ENCODE data around the gene ST6GALNAC4. TPM values are rescaled to one million over a fixed set of nuclear protein-coding genes. Genes with fewer than 3 reads are reported as not detected.
A peak's percentile ranks its signal among the peaks of the same experiment; 100 is the strongest.

ST6GALNAC4 gene
- total and polyA plus RNA-seq, 9 of the 15 experiments (the other 6 are each of a cell fraction or from before 2014, with no cell fraction given) = 2.6 to 43.1 (median 15.4) TPM

- TF ChIP-seq BCOR (IDR thresholded peaks at IDR 0.05) = no peak
- TF ChIP-seq KAT7 (CRISPR knock-in tag; IDR thresholded peaks at IDR 0.05; ENCODE audit: borderline replicate concordance) = peak; percentile 67; the same call in 1 of the 2 replicates
- peak; percentile 23; the same call in 1 of the 2 replicates for TF ChIP-seq TCF3 (CRISPR knock-in tag; IDR thresholded peaks at IDR 0.05)
- no peak for TF ChIP-seq XRCC4 (IDR thresholded peaks at IDR 0.05; ENCODE audit: extremely low read depth, insufficient read depth, insufficient read length)
- TF ChIP-seq ZBTB7A (IDR thresholded peaks at IDR 0.05; ENCODE audit: borderline replicate concordance, control insufficient read depth, low read depth, low read length) = peak; percentile 86; the same call in 1 of the 2 replicates
- no peak for TF ChIP-seq ZNF764 (CRISPR knock-in tag; IDR thresholded peaks at IDR 0.05; ENCODE audit: low read depth)
- TF ChIP-seq DMBX1 (CRISPR knock-in tag; IDR thresholded peaks at IDR 0.05; ENCODE audit: borderline replicate concordance) = 0 out of 2 replicates have a peak, but pooled peaks have one; percentile 34
- TF ChIP-seq MECOM (CRISPR knock-in tag; IDR thresholded peaks at IDR 0.05) = 0 out of 2 replicates have a peak, but pooled peaks have one; percentile 17
- TF ChIP-seq MBD2 (IDR thresholded peaks at IDR 0.05; ENCODE audit: borderline replicate concordance, low read depth) = no peak
- TF ChIP-seq CC2D1A (IDR thresholded peaks at IDR 0.05) = no peak
Measured at GRCh38 chr9:127941062-127941960, 24.5 kb upstream of the ST6GALNAC4 start (continued).

GRCh38 chr9:127940593-127940992 is 23.8 kb upstream of the ST6GALNAC4 start:
- ChIA-PET CTCF (ENCODE audit: low intra/inter-chr PET ratio) (no interaction called here), POLR2A (interaction anchor here (0.6 to 1.1 kb wide), 5 partner anchors 9 to 220 kb away, joined by 3 to 5 read pairs (median 3); no protein-coding TSS in a partner anchor)
- Histone ChIP-seq H3K4me1 (replicated peaks in 1 of 2; ENCODE audit: control insufficient read depth in 2 of 2, insufficient read depth in 2 of 2, low read length in 2 of 2) (peaks cover 57 to 81% of the 10 kb centered on the region in 2 experiments), H3K27me3 (ENCODE audit: control insufficient read depth in 2 of 2, insufficient read depth in 2 of 2, low read length in 2 of 2) (no peaks in the 10 kb centered on the region), H3K9ac (ENCODE audit: insufficient read depth in 1 of 2, low read depth in 2 of 2, low read length in 2 of 2) (peak overlapping the region in 1 of 2 experiments; percentile 67; a peak in 2 of 4 replicates), H3K4me3 (no peak overlapping the region), H3K79me2 (ENCODE audit: control insufficient read depth, insufficient read depth, low read length) (peaks cover 25% of the 10 kb centered on the region), H3K27ac (ENCODE audit: extremely low read depth, low read depth, low read length) (peak overlapping the region; percentile 81), H4K20me1 (replicated peaks; ENCODE audit: control insufficient read depth, insufficient read depth, low read length) (peaks cover 17% of the 10 kb centered on the region; the same call in 1 of the 2 replicates), H3K4me2 (ENCODE audit: insufficient read depth, low read length) (peak overlapping the region; percentile 40; the same call in 1 of the 2 replicates), H3K9me1 (ENCODE audit: control insufficient read depth, insufficient read depth, low read length) (peaks cover 6% of the 10 kb centered on the region), H2AFZ (ENCODE audit: low read depth, low read length) (peak overlapping the region; percentile 86), H3K9me3 (replicated peaks; ENCODE audit: control insufficient read depth, insufficient read depth, low read depth, low read length) (no peaks in the 10 kb centered on the region), H3K36me3 (ENCODE audit: control insufficient read depth, insufficient read depth, low read length) (peaks cover 37% of the 10 kb centered on the region; the same call in 2 of the 3 replicates)
- DNase-seq (ENCODE audit: extremely low read depth in 1 of 4, low spot score in 3 of 4) (peak in 3 of 4 experiments; percentile 44 to 72 (median 70)), FAIRE-seq (peak; percentile 74), ATAC-seq (no peak)
- in situ Hi-C loops (cut with MboI) (no loop called here), intact Hi-C loops (cut with micrococcal nuclease) (no loop called here)
- no TSS peak for BruUV-seq (replicated peaks)
- WGBS (ENCODE audit: insufficient coverage, low coverage, missing lambda C conversion rate) = 19% methylated on average over 4 of the region's 4 CpGs
- TF ChIP-seq SIRT6 (IDR thresholded peaks at IDR 0.05; ENCODE audit: low read depth, low read length) (no peak), DPF2 (IDR thresholded peaks at IDR 0.05) (peak; percentile 35; the same call in 1 of the 2 replicates), ZNF639 (CRISPR knock-in tag; conservative IDR thresholded peaks at IDR 0.05 in 1 of 2, IDR thresholded peaks at IDR 0.05 in 1 of 2) (0 out of 4 replicates have a peak, but pooled peaks of 1 of the 2 experiments have one; percentile 40), FOXK2 (conservative IDR thresholded peaks at IDR 0.05 in 1 of 2, IDR thresholded peaks at IDR 0.05 in 1 of 2; ENCODE audit: low read depth in 2 of 2) (peak; percentile 48 to 51; a peak in 1 of 4 replicates)
- TF ChIP-seq, protein P1, sequence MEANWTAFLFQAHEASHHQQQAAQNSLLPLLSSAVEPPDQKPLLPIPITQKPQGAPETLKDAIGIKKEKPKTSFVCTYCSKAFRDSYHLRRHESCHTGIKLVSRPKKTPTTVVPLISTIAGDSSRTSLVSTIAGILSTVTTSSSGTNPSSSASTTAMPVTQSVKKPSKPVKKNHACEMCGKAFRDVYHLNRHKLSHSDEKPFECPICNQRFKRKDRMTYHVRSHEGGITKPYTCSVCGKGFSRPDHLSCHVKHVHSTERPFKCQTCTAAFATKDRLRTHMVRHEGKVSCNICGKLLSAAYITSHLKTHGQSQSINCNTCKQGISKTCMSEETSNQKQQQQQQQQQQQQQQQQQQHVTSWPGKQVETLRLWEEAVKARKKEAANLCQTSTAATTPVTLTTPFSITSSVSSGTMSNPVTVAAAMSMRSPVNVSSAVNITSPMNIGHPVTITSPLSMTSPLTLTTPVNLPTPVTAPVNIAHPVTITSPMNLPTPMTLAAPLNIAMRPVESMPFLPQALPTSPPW (CRISPR knock-in tag; IDR thresholded peaks at IDR 0.05) = peak; percentile 46
